ENCODE results near the gene SGCB.

SGCB gene

DNA sequence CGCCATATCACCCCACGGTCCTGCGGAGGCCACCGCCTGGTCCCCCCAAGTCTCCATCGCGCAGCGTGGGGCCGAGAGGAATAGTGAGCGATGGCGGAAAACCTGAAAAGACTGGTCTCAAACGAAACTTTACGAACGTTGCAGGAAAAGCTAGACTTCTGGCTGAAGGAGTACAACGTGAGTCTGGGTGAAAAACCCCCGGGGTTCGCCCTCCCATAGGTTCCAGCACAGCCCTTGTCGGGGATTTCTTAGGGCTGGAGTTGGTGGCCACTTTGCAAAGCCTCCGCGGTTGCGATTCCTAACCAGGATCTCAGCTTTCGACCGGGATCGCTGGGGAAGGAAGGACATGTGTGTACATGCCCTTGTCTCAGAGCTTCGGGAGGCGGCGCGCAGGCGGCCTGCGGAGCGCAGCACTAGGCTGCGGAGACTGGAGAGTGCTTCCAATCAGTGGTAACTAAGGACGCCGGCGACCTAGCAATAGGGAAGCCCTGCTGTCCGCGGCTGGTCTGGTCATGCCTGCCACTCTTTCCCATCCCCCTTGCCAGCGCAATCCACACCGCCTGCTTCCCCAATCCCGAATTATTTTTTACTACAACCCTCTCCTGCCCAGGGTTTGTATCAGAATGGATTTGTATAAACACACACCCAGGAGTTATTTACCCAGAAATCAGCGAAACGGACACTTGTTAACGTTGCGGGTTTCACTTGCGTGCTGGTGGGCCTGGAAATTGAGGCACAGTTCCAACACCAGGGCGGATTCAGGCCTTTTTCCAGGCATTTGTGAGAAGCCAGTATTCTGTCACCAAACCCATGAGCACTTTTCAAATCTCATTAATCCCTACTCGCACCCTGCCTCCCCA, 13.7 kb upstream of the SGCB start:
- TF ChIP-seq, protein P1, sequence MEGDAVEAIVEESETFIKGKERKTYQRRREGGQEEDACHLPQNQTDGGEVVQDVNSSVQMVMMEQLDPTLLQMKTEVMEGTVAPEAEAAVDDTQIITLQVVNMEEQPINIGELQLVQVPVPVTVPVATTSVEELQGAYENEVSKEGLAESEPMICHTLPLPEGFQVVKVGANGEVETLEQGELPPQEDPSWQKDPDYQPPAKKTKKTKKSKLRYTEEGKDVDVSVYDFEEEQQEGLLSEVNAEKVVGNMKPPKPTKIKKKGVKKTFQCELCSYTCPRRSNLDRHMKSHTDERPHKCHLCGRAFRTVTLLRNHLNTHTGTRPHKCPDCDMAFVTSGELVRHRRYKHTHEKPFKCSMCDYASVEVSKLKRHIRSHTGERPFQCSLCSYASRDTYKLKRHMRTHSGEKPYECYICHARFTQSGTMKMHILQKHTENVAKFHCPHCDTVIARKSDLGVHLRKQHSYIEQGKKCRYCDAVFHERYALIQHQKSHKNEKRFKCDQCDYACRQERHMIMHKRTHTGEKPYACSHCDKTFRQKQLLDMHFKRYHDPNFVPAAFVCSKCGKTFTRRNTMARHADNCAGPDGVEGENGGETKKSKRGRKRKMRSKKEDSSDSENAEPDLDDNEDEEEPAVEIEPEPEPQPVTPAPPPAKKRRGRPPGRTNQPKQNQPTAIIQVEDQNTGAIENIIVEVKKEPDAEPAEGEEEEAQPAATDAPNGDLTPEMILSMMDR (IDR thresholded peaks at IDR 0.05; ENCODE audit: borderline replicate concordance, control extremely low read depth, extremely low read depth, insufficient read depth, missing control alignments) = no peak
- in situ Hi-C loops (cut with MboI; ENCODE audit: low sequenced_read_pairs, unreplicated experiment) = no loop called here
- DNase-seq (ENCODE audit: low spot score) = peak; percentile 67

DNA sequence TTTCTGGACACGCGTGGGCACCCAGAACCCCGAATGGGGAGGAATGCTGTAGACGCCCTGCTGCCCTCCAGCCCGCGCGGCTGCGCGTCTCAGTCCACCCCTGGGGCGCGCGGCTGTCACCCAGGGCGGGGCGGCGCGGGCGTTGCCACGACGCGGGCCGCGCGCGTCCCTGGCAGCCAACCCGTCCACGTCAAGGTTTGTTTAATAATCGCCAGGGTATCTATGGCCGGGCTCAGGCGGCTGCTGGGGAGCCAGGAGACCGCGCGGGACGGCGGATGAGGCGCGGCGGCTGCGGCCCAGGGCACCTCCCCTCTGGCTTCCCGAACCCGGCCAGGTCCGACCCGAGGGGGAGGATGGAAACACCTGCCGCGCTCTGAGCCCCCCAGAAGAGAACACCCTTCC, 13.1 kb upstream of the SGCB start, which contains the start of gene SPATA18:
Gene SPATA18 (plus strand): TSS at position 92 of the 402 bp plus-strand sequence. CDS start 401 bp downstream, outside the sequence.
- peak; percentile 52 for DNase-seq (ENCODE audit: low spot score)
- in situ Hi-C loops (cut with MboI; ENCODE audit: low sequenced_read_pairs, unreplicated experiment) = no loop called here
- TF ChIP-seq, protein P1 (IDR thresholded peaks at IDR 0.05; ENCODE audit: borderline replicate concordance, control extremely low read depth, extremely low read depth, insufficient read depth, missing control alignments) = no peak

DNA sequence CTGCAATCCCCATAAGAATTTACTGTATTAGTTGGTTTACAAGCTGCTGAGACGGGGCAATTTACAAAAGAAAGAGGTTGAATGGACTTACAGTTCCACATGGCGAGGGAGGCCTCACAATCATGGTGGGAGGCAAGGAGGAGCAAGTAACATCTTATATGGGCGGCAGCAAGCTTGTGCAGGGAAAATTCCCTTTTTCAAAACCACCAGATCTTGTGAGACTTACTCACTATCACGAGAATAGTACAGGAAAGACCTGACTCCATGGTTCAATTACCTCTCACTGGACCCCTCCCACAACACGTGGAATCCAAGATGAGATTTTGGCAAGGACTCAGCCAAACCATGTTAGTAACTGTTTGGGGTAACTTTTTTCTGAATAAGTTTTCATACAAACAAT, 11.2 kb upstream of the SGCB start:
- no peak for DNase-seq (ENCODE audit: low spot score)
- in situ Hi-C loops (cut with MboI; ENCODE audit: low sequenced_read_pairs, unreplicated experiment) = no loop called here
- TF ChIP-seq, protein P1 (IDR thresholded peaks at IDR 0.05; ENCODE audit: borderline replicate concordance, control extremely low read depth, extremely low read depth, insufficient read depth, missing control alignments) = no peak

DNA sequence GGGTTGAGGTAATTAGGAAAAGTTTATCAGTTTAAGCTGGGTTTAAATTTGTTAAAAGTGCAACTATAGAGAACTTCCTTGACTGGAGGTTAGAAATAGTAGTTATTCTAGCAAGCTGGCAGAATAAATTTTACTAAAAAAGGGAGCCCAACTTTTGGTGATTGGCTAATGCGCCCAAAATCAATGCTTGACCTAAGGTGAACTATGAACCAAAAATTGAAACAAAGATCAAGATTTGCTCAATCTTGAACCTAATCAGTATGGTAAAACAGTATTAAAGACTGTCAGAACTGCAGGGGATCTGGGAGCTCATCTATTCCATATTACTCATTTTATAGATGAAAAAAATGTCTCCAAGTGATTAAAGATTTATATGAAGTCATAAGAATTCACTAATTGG, 6.9 kb upstream of the SGCB start:
- no peak for DNase-seq (ENCODE audit: low spot score)
- TF ChIP-seq, protein P1 (IDR thresholded peaks at IDR 0.05; ENCODE audit: borderline replicate concordance, control extremely low read depth, extremely low read depth, insufficient read depth, missing control alignments) = no peak
- in situ Hi-C loops (cut with MboI; ENCODE audit: low sequenced_read_pairs, unreplicated experiment) = no loop called here

DNA sequence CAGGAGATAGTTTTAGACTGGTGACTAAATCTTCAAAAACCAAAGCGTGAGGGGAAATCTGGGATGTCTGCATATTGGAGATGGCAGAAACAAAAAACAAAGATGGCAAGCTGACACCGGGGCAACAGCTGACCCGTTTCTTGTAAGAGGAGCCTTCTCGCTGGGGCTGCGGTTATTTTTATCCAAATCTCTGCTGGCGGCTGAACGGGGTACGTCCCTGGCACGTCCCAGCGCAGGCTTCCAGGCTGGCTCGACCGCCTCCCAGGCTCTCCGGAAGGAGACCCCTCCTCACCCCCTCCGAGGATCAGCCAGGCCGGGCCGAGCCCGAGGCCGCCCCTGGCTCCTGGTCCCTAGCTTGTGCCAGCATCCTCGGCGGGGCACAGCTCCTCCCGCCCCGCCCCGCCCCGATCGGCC, 403 bp downstream of the SGCB start:
- no peak for DNase-seq (ENCODE audit: low spot score)
- in situ Hi-C loops (cut with MboI; ENCODE audit: low sequenced_read_pairs, unreplicated experiment) = no loop called here
- TF ChIP-seq, protein P1 (IDR thresholded peaks at IDR 0.05; ENCODE audit: borderline replicate concordance, control extremely low read depth, extremely low read depth, insufficient read depth, missing control alignments) = no peak

DNA sequence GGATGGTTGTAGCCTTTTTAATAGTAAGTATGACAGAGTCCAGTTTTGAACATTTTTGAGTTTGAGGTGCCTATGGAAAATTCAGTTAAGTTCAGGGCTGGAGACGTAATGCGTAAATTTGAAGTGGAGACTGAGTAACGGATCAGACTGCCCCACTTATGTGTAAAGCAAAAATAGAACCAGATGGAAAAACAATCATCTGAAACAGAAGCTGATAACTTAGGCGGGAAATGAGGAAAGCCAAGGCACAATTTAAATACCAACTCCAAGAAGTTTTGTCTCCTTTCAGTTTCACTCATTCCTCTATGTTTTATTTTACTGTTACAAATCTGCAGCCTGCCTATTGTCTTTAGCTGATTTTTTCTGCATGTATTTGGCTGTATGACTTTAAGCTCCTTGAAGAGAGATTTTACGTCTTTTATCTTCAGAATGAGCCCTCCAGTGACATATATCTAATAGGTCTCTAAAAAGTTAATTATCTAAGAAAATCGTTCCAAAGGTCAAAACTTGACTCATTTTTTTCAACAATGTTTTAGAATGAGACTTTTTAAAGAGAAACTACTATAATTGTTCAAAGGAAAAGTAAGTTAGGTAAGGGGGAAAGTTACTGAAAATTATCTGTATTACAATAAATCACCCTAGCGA, 1.1 kb downstream of the SGCB start:
- in situ Hi-C loops (cut with MboI; ENCODE audit: low sequenced_read_pairs, unreplicated experiment) = no loop called here
- TF ChIP-seq, protein P1 (IDR thresholded peaks at IDR 0.05; ENCODE audit: borderline replicate concordance, control extremely low read depth, extremely low read depth, insufficient read depth, missing control alignments) = no peak

More for the DNA sequence above, 1.1 kb downstream of the SGCB start:
- DNase-seq (ENCODE audit: low spot score) = no peak
